ENCODE data around the gene BEND7.

DNA sequence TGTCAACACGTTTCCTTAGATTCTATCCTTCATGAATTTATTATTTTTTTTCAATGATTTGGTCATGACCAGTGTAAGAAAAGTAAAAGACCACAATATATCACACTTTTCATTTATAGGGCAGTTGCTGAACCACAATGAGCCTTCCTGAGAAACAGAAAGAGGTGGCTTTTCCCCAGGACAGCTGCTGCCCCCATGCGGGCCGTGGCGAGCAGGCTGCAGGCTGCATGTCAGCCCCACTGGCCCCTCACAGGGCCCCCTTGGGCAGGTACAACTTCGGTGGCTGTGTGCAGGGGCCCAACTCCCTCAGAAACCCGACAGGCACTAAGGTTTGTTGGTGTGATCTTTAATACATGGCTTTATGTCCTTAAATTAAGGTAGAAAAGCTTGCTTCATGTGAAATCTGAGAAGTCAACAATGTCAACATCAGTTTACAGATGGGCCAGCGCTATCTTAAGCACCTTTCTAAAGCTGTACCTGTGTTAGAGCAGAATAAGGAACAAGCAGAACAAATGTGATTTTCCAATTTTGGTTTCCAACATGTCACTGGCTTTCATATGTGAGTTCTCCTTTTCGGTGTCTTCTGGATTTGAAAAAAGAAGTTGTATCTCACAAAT is 10.6 kb downstream of the BEND7 start:
- TF ChIP-seq POLR2AphosphoS5 (IDR thresholded peaks at IDR 0.05; ENCODE audit: low read depth, low read length) (no peak), SIN3A (IDR thresholded peaks at IDR 0.05; ENCODE audit: borderline replicate concordance, insufficient read depth, low read depth, low read length) (no peak)
- TF ChIP-seq, protein P1, sequence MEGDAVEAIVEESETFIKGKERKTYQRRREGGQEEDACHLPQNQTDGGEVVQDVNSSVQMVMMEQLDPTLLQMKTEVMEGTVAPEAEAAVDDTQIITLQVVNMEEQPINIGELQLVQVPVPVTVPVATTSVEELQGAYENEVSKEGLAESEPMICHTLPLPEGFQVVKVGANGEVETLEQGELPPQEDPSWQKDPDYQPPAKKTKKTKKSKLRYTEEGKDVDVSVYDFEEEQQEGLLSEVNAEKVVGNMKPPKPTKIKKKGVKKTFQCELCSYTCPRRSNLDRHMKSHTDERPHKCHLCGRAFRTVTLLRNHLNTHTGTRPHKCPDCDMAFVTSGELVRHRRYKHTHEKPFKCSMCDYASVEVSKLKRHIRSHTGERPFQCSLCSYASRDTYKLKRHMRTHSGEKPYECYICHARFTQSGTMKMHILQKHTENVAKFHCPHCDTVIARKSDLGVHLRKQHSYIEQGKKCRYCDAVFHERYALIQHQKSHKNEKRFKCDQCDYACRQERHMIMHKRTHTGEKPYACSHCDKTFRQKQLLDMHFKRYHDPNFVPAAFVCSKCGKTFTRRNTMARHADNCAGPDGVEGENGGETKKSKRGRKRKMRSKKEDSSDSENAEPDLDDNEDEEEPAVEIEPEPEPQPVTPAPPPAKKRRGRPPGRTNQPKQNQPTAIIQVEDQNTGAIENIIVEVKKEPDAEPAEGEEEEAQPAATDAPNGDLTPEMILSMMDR (IDR thresholded peaks at IDR 0.05): peak; percentile 62
- TF ChIP-seq, protein P2, sequence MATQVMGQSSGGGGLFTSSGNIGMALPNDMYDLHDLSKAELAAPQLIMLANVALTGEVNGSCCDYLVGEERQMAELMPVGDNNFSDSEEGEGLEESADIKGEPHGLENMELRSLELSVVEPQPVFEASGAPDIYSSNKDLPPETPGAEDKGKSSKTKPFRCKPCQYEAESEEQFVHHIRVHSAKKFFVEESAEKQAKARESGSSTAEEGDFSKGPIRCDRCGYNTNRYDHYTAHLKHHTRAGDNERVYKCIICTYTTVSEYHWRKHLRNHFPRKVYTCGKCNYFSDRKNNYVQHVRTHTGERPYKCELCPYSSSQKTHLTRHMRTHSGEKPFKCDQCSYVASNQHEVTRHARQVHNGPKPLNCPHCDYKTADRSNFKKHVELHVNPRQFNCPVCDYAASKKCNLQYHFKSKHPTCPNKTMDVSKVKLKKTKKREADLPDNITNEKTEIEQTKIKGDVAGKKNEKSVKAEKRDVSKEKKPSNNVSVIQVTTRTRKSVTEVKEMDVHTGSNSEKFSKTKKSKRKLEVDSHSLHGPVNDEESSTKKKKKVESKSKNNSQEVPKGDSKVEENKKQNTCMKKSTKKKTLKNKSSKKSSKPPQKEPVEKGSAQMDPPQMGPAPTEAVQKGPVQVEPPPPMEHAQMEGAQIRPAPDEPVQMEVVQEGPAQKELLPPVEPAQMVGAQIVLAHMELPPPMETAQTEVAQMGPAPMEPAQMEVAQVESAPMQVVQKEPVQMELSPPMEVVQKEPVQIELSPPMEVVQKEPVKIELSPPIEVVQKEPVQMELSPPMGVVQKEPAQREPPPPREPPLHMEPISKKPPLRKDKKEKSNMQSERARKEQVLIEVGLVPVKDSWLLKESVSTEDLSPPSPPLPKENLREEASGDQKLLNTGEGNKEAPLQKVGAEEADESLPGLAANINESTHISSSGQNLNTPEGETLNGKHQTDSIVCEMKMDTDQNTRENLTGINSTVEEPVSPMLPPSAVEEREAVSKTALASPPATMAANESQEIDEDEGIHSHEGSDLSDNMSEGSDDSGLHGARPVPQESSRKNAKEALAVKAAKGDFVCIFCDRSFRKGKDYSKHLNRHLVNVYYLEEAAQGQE (IDR thresholded peaks at IDR 0.05; ENCODE audit: insufficient read depth in 1 of 2, low read depth in 2 of 2, low read length in 1 of 2): no peak

Data from Panc1 (cell line).